HG03558 (cell line): ENCODE measurements around the gene PPM1L.

Experiments used
- ATAC-seq: cut with Tn5 transposase; IDR thresholded peaks from one replicate; pipeline ENCODE4 v1.9.1; 2021; ENCODE audit warnings: moderate number of reproducible peaks; ENCODE audit not compliant: unreplicated experiment; ENCODE audit errors: extremely low read depth

PPM1L gene

GRCh38 chr3:161070980-161071663, 315.1 kb downstream of the PPM1L start:
- ATAC-seq: no peak

- ATAC-seq: no peak
Observed at GRCh38 chr3:161072211-161072621, 316.2 kb downstream of the PPM1L start.

DNA sequence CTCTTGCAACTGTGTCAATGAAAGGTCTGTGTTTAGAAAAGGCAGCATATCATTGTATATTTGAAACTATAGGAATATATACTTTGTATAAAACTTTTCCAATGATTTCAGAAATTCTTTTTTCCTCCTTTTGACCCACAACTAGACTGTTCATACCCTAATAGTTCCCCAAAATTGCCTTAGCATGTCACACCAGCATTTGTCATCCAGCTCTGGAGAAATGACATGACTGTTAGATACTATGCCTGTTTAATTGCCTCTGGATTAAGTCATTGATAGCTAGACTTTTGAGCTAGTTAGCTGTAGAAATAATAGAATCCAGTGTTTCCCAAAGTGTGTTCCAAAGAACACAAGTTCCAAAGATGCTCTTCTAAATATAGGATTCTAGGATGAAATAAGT, 316.7 kb downstream of the PPM1L start:
- ATAC-seq: no peak

GRCh38 chr3:161073181-161073580, 317.1 kb downstream of the PPM1L start:
- no peak for ATAC-seq

GRCh38 chr3:161081633-161082032, 325.6 kb downstream of the PPM1L start:
- peak; percentile 91 for ATAC-seq

DNA sequence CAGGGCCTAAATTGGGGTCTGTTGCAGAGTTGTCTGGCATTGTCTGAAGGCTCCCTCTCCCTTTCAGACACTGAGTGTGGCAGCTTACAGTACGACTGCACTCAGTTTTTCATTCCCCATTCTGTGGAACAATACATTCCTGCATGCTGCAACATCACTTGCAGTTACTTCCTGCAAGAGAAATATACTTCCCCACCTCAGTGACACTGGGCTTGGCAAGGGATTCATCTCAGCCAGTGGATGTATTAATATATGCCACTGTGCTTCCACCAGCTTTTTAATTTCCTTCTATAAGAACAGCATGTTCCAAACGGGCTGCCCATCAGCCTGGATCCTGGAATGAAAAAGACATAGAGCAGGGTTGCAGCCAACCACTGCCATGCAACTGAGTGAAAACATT, 326.0 kb downstream of the PPM1L start:
- no peak for ATAC-seq

DNA sequence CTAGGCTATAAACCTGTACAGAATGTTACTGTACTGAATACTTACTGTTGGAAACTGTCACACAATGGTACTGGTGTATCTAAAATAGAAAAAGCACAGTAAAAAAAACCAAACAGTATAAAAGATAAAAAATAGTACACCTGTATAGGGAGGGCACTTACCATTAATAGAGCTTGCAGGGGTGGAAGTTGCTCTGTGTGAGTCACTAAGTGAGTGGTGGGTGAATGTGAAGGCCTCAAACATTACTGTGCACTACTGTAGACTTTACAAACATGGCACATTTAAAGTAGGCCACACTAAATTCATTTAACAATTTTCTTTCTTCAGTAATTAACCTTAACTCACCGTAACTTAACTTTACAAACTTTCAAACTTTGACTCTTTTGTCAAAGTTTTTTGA, 327.1 kb downstream of the PPM1L start:
- no peak for ATAC-seq

GRCh38 chr3:161084277-161084676, 328.2 kb downstream of the PPM1L start:
- ATAC-seq: no peak

DNA sequence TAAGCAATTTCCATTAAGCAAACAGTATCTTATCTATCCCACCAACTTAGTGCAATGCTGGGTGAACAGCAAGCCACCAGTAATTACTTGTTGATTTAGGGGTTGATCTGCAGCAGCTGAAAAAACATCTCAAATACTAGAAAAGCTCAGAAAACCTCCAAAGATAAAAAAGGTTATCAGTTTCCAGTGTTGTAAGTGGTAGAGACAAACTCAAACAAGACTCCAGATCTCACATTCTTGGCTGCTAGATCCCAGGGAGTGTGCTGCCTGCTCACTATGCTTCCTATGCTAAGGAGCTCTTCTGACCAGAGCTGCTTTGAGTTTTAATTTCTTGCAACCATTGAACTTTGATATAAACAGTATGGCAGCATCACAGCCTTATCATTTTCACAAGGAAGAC, 337.9 kb downstream of the PPM1L start:
- ATAC-seq: no peak

DNA sequence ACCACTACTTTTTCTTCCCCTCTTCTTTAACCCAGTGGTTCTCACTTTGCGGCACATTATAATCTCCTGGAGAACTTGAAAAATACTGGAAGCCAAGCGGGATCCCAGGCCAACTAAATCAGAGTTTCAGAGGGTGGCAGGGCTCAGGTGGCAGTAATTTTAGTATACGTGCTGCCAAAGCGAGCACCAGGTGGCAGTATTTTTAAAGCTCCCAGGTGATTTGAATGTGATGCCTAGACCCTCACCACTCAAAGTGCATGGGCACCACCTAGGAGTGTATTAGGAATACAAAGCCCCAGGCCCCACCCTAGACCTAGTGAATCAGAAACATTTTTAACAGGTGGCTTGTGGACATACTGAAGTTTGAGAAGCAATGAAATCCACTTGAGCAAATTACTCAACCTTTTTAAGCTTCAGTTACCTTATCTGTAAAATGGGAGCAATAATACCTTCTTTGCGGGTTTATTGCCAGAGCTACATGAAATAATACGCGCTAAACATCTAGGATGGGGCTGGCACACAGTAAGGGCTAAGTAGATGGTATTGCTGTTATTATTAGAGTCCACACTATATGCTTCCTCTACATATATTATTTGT, 340.8 kb downstream of the PPM1L start:
- ATAC-seq: no peak

DNA sequence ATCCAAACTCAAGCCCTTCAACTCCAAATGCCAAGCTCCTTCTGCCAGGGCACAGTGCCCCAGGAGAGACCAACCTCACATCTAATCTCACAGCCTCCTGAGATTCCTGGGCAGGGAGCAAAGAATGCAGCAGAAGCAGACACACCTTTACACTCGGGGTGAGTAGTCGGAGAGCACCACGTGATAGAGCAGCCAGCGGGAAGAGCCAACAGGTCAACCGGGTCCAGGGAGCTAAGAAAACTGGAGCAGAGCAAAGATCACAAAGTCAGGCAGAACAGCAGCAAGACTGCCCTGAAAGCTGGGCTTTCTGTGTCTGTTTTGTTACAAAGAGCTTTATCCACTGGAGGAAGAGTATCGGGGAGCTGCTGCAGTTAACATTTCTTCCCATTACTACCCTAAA, 345.0 kb downstream of the PPM1L start:
- no peak for ATAC-seq

- no peak for ATAC-seq
Observed at GRCh38 chr3:161101609-161102008, 345.6 kb downstream of the PPM1L start.

DNA sequence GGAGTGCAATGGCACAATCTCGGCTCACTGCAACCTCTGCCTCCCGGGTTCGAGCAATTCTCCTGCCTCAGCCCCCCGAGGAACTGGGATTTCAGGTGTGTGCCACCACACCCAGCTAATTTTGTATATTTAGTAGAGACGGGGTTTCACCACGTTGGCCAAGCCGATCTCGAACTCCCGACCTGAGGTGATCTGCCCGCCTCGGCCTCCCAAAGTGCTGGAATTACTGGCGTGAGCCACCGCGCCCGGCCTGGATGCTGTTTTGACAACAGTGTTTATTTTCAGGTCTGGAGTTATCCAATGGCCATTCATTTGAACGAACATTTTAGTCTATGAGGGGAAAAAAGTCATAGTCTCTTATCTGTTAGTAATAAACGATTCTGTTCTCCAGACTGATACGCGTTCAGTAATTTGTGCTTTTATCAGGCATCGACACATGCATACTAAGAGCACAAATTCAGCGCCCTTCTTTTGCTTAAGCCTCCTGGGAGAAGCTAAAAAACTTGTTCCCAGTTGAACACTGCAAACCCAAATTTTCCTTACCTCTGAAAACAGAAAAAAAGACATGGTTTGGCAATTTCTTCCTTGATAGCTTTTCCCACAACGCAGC, 347.9 kb downstream of the PPM1L start:
- no peak for ATAC-seq

- ATAC-seq: peak; percentile 39
Observed at GRCh38 chr3:161104561-161105551, 348.8 kb downstream of the PPM1L start, which contains the start of gene B3GALNT1. TSS of gene B3GALNT1 (minus strand) at chr3:161105349. CDS start at chr3:161086754, 18,595 bp downstream.

GRCh38 chr3:161107311-161107710, 351.3 kb downstream of the PPM1L start:
- ATAC-seq: no peak

GRCh38 chr3:161108840-161109239, 352.8 kb downstream of the PPM1L start:
- no peak for ATAC-seq

GRCh38 chr3:161117646-161118045, 361.6 kb downstream of the PPM1L start:
- ATAC-seq: no peak

DNA sequence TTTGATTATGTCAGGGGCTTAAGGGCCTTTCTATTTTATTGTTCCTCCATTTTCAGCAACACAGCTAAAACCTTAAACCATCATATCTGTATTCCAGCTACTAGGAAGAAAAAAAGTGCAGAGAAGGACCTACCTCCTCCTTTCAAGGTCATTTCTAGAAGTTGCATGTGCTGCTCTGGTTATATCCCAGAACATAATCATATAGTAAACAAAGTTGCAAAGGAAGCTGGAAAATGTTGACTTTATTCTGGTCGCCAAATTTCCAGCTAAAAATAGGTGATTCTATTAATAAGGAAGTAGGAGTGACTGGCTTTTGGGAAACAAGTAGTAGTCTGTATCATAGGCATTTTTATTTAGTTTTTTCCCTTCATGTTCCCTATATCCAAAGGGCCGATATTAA, 370.5 kb downstream of the PPM1L start:
- no peak for ATAC-seq
